GM21515 (cell line): ENCODE results near the gene INPP5D.
A peak's percentile ranks its signal among the peaks of the same experiment; 100 is the strongest.
"Not testable (repeated sequence)": the region's sequence is repeated elsewhere in the genome, so short reads cannot be mapped to it uniquely, and the experiment has no call there.

Experiments used
- ATAC-seq: cut with Tn5 transposase; IDR thresholded peaks from one replicate; pipeline ENCODE4 v1.9.1; 2021; ENCODE audit not compliant: unreplicated experiment

The INPP5D gene

DNA sequence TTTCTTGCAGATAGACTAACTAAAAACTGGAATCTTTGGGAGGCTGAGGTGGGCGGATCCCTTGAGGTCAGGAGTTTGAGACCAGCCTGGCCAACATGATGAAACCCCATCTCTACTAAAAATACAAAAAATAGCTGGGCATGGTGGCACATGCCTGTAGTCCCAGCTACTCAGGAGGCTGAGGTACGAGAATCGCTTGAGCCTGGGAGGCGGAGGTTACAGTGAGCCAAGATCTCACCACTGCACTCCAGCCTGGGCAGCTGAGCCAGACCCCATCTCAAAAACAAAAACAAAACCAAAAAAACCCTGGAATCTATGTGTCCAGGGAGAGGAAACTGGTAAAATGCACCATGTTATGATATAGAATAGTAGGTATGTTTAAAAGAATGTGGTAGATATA, 7.6 kb upstream of the INPP5D start:
- ATAC-seq = not testable (repeated sequence)

DNA sequence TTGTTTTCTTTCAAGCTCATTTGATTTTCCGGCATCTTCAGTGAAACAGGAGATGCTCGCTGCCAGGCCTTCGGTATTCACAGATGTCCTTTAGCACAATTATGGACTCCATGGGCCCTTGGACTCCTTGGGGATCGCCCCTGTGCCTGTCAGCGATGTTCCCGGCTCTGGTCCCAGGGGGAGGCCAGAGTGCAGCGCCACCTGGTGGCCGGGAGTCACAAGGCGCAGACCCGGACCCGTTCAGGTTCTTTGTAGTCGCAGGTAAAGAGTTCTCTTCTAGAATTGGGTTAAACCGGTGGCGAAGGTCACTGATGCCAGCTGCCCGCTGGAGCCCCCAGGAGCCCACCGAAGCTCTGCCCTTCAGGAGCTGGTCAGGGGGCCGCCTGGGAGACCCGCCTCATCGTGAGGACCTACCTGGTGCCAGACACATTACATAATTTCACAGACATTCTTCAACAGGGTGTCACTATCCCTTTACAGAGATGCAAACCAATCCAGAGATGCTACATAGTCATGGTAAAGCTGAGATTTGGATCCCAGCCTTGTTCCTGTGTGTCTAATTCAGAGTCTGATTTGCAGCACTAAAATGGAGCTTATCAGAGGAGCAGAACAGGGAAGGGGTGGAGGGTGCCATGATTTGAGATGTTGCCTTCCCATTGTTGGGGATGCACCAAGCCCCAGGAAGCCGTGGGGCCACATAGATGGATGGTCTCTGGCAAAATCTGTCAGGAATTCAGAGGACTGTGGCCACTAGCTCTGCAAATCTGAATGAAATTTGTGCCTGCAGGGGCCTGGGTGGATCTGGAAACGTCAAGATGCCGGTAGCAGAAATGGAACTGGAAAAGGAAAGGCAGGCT, 6.0 kb upstream of the INPP5D start:
- ATAC-seq = no peak

DNA sequence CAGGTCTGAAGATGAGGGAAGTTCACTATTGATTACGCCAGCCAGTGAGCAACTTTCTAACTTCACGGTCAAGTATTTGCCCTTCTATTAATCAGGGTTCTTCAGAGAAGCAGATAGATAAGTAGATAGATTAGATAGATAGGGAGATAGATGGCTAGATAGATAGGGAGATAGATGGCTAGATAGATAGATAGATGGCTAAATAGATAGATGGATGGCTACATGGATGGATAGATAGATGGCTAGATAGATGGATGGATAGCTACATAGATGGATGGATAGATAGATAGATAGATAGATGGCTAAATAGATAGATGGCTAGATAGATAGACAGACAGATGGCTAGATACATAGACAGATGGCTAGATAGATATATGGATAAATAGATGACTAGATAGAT, 4.8 kb upstream of the INPP5D start:
- ATAC-seq = no peak

DNA sequence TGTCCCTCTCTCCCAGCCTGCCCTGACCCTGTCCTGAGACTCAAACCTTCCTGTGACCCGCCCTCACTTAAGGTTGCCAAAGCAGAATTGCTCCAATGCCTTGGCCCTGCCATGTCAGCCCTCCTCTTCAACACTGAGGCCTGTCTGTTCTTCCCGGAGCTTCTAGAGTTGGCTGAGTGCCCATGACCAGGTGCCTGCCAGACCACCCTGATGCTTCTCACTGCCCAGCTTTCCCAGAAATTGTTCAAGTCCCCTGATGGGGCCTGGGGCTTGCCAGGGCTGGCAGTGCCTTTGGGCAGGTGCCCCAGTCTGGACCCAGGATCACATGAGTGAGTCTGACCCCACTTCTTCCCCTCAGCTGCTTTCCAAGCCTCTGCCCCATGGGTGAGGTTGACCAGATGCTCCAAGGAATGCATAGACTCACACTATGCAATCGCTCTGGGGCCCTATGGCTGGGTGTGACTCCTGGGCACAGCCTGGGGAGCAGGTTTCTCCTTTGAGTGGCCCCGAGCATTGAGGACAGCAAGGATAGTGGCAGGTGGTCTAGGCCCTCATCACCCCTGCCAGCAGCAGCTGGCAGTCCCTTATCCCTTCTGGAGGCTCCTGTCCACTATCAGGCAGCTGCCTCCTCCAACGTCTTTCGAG, 3.1 kb upstream of the INPP5D start:
- no peak for ATAC-seq

DNA sequence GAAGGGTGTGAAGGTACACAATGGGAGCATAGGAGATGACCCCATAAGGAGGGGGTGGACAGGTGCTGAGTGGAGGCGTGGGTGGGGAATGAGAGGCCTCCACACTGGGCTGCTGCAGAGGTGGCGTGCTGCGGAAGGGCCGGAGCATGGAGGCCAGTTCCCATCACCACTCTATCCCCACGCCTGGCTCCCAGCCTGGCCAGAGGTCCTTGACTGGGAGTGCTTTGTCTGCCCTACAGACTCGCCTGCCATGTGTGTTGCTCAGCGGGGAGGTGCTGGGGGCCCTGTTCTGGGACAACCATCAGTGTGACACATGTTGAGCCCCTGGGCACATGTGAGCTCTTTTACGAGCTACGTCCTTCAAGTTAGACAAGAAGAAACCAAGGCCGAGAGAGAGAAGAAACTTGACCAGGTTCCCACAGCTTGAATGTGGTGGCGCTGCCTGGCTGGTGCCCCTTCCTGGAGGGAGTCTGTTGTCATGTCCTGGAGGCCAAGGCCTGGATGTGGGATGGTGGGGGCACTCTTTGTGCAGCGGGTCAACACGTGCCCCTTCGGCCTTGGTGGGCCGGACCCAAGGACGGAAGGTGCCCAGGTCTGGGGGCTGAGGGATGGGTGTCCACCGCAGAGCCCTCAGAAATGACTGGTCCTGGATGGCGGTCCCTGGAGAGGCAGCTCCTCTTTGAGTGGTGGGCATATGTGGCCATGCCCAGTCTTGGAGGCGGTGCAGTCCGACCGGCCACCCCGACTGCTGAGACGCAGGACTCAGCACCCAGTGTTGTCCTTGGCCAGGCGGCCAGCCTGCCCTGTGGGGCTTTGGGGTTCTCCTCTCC, 1.2 kb upstream of the INPP5D start:
- ATAC-seq = no peak

DNA sequence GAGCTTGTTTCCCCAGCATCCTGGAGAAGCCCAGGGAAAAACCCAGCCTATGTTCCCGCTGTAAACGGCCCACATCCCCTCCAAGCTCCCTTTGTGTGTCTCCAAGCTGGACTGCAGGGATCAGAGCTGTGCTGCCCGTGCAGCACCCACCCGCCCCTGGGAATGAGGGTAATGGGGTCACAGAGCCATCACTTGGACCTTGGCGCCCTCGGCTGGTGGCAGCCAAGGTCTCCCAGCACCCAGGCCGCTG, 670 bp upstream of the INPP5D start:
- no peak for ATAC-seq

DNA sequence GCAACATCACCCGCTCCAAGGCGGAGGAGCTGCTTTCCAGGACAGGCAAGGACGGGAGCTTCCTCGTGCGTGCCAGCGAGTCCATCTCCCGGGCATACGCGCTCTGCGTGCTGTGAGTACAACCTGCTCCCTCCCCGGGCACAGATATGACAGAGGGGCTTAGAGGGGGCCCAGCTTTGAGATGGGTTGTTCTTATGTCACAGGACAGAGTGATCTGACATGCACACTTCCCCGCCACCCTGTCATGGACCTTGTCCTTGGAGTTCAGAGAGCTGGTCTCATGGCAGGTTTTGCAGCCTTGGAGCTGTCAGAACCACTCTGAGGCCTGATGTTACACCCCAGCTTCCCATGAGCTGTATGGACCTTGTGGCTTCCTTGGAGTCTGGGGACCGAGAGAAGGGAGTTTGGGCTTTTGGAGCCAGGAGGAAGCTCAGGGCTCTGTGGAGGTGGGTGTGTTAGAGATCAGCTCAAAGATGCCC, 398 bp downstream of the INPP5D start:
- ATAC-seq = no peak

DNA sequence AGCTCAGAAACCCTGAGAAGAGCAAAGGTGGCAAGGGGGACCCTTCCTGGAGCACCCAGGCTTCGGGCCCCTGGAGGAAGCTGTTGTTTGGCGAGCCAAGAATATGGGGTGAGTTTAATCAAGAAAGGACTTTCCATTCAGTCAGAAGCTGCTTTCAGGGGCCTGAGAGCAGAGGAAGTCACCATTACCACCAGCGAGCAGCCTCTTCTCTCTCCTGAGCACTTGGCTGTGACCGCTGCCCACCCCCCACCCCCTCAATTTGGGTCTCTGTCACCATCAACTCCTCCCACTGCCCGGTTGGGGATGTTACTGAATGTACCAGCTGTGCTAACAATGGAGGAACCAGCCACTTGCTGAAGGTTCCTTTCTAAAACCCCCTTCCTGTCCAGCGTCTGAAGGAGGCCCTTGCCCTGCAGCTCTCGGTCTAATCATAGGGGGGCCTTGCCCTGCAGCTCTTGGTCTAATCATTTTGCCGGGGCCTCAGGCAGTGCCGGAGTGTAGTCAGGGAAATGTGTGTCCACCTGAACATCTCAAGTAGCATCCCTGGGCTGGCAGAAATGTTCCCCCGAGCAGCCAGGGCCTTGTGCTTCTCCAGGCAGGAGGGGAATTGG, 943 bp downstream of the INPP5D start:
- no peak for ATAC-seq

DNA sequence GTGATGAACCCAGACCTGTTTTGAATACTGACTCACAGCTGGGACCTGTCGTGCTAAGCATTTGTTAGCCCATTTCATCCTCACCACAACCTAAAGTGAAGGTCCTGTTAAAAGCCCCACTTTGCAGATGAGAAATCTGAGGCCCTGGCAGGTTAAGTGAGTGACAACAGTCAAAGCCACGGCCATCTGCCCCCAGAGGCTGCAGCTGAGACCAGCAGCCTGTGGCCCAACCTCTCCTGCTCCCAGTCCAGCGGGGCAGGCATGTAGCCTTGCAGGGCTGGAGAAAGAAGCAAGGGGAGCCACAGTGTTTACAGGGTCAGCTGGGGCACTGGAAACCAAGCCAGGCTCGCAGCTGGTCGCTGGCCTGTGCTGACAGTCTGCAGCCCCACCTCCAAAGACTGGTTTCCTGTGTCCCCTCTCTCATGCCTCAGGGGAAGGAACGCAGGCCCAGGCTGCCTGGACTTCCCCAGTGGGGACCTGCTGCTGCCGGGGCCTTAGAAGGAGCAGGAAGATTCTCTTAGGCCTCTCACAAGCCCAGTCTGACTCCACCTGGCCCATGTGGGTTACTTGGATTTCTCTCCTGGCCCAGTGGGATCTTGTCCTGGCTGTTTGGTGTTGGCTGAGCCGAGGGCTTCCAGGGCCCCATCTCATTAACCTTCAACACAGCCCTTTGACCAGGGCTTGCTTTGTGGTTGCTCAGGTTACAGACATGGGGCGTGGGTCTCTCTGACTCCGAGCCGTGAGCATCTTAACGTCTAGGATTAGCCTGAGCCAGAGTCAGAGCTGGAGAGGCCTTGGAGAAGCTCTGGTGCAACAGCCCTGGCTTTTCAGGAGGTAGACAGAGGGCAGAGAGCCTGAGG, 1.7 kb downstream of the INPP5D start:
- ATAC-seq = peak; percentile 23

DNA sequence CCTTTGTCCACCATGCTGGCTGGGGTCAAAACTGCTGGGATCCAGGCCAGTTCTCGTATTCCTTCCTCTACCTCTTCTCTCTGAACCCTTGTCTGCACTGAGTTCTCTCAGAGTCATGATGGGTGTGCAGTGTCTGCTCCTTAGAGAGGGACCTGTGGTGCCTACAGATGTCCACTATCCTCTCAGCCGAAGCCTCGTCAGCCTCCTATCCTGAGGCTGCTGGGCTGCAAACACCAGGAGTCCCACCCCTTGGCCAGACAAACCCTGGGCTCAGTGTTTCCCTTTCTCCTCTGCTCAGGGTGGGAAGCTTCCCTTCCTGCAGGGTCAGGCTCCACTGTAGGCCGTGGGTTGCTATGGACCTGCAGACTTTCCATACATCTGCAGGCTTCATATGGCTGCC, 2.3 kb downstream of the INPP5D start:
- no peak for ATAC-seq

DNA sequence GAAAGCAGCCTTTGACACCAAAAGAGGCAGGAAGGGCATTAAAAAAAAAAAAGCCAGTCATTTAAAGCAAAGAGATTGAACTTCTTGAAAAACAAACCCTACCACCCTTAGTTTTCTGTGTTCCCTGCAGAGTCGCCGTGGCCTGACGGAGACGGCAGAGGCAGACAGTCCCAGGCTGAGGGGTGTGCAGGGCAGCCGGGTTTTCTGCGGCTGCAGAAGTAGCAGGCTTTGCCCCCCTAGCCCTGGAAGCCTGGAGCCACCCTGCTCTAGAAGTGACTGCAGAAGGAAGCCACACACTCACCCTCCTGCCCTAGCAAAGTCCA, 2.8 kb downstream of the INPP5D start:
- no peak for ATAC-seq

DNA sequence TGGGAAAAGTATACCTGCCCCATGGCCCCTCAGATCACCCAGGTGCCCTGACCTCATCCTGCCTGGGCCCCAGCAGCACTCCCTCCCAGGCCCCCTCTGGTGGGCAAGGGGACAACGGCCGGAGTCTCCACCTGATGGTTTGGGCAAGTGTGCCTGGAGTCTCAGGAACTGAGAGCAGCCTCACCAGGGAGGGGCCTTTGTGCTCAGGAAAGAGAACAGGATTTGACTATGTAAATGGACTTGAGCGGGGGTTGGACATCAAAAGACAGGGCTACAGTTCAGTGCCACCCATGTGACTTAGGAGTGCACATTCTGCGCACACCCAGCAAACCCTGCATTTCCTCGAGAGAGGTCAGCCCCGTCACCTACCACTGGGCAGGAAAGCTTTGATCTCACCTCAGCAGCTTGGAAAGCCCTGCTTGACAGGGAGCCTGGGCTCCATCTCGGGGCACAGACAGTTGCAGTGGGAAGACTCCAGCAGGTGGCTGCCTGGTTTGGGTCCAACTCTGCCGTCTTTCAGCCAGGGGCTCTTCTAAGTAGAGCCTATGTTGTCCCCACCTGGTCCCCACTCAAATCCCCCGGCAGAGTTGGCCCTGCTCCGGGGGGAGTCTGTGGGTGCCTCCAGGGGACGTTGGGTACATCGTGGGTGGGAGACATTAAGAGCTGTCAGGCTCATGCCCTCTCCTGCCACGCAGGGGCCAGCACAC, 3.3 kb downstream of the INPP5D start:
- peak; percentile 47 for ATAC-seq

DNA sequence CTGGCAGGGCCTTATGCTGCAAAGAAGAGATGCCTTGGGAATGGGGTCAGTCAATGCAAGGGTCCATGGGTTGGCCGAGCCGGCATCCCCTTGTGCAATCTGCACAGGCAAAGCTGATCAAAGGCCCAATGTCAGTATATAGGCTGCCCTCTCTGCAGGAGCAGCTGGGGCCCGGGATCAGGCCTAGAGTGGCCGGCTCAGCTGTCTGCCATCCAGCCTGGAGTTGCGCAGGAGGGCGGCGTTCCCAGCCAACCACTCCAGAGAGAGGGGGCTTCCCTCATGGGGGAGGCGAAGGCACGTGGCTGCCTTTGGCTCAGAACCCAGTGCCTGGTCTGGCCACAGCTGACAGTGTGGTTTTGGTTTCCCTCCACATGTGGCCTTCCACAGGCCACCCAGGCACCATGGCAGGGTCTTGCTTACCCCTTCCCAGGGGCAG, 3.9 kb downstream of the INPP5D start:
- no peak for ATAC-seq

DNA sequence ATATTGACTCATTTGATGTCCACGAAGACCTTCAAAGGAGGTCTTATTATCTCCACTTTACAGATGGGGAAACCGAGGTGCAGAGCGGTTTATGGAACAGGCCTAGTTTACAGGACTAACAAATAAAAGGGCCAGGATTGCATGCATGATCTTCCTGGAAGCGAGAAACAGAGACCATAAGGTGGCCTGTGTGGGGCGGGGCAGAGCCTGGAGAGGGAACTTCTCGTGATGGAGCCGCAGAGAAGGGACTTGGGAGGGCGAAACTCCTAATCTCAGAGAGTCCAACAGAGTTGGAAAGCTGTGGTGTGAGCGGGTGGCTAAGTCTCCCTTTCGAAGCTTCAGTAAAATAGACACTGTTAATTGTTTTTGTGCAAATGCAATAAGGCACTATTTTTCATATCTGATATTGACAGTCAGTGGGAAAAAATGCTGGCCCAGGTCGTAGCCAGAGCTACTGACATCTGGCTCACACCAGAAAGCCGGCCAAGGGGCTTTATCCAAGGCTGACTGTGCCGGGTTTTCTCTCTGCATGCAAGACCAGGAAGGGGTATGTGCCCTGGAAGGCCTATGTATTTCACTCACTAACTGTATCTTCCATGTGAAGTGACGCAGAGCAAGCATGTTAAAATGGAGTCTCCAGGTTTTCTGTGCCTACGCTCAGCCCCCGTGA, 4.5 kb downstream of the INPP5D start:
- no peak for ATAC-seq

DNA sequence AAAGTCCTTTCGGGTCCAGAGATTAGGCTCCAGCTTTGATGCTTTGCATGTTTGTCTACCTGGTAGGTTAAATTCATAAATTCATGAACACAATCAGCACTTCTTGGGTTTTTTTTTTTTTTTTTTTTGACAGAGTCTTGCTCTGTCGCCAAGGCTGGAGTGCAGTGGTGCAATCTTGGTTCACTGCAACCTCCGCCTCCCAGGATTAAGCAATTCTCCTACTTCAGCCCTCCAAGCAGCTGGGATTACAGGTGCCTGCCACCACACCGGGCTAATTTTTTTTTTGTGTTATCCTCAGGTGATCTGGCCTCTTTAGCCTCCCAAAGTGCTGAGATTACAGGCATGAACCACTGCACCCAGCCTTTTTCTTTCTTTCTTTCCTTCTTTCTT, 5.1 kb downstream of the INPP5D start:
- not testable (repeated sequence) for ATAC-seq

DNA sequence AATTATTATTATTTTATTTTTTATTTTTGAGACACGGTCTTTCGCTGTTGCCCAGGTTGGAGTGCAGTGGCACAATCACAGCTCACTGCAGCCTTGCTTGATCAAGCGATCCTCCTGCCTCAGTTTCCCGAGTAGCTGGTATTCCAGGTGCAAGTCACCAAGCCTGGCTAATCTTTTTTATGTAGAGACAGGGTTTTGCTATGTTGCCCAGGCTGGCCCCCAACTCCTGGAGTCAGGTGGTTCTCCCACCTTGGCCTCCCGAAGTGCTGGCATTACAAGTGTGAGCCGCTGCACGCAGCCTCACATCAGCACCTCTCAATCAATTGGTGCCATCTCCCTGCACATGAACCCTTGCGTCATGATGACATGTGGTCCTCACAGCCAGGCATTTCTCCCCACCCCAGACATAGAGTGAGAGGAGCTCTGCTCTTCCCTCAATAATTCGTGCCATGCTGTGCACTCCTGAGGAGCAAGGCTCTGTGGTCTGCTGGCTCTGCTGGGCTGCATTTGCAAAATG, 5.9 kb downstream of the INPP5D start:
- ATAC-seq = no peak

DNA sequence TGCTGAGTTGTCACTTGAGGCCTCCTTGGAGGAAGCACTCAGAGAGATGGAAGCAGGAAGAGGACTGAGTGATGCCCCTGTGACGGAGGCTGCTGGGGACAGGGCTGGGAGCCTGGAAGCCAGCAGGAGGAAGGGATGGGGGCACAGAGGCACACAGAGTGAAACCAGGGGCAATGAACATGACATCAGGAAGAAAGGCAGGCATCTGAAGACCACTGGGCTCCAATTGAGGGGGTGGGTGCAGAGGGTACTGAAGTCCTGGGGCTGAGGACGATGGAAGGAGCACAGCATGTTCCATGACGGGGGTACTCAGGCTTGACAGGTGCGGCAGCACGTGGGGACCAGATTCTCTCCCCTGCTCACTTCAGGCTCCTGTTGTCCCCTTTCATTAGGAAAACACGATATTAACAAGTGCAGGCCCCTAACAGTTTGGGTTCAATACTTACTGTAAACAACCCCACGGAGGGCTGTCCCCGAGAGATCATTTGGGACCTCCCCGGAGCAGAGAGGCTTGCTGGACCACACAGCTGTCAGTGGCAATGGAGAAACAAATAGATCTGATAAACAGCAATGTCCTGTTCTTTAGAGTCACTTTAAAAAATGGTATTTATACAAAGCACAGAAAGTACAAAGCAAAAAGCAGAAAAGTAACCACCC, 8.7 kb downstream of the INPP5D start:
- no peak for ATAC-seq

DNA sequence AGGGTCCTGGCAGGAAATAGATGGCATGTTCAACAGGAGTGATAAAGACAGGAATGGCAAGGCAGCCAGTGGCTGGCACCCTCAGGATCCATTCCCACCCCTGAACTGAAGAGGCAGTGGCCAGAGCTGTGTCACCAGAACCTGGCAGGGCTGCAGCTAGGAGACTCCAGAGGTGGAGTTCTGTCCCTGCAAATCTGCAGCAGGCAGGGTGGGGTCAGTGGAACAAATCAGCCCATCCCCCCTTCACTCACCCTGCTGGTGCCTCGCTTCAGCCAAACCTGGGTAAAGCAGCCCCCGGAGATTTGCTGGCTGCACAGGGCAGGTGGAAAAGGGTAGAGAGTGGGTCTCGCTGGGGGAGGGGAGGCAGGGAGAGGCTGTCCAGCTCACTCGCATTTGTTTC, 12.7 kb downstream of the INPP5D start:
- ATAC-seq = no peak

DNA sequence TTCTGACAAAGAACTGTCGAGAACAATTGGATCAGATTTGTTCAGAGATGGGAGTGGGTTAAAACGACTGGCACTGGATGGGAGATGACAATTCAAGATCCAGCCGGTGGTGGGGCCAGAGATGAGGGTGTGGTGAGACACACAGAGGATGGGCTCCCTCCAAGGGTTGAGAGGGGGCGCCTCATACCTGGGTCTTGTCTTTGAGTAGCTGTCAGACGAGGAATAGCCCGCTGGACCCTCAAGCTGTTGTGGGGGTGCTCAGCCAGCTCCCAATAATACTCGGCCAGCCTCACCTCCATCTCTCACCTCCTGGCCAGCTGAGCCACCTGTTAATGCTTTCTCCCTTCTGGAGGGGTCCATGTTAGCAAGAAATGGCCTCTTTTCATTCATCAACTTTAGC, 14.0 kb downstream of the INPP5D start:
- ATAC-seq = no peak
